Gastrocnemius medialis (tissue), 4 donors: ENCODE measurements around the gene LRMDA. TPM values are rescaled to one million over a fixed set of nuclear protein-coding genes. Genes with fewer than 3 reads are reported as not detected.

ENCODE experiments used
- ATAC-seq, 2 donors: fragments of 150-250 bp; one replicate each; pipeline ENCODE4 v1.9.1; 2016
- DNase-seq, 2 donors: peaks; one replicate each; pipeline ENCODE4 v3.0.0-alpha.2; 2019
- H3K27ac ChIP-seq, 4 donors: fragments of 200-600 bp; sonication (generic); 1 replicate in 1 of 4; 2 replicates in 3 of 4; pipeline ENCODE4 v1.5.1; 2016 to 2018; ENCODE audit warnings: mild to moderate bottlenecking in 2 of 4, moderate library complexity in 1 of 4
- H3K27me3 ChIP-seq, 3 donors: fragments of 200-600 bp; sonication (generic) in 2 of 3; 1 replicate in 1 of 3; 2 replicates in 2 of 3; pipeline versions ENCODE4 v1.5.1 to v1.6.0; 2016 to 2019; ENCODE audit warnings: mild to moderate bottlenecking in 1 of 3, moderate library complexity in 1 of 3
- H3K36me3 ChIP-seq, 2 donors: fragments of 200-600 bp; sonication (generic) in 1 of 2; one replicate each; pipeline ENCODE4 v1.5.1; 2017 to 2018
- H3K4me1 ChIP-seq, 2 donors: fragments of 200-600 bp; sonication (generic) in 1 of 2; one replicate each; pipeline ENCODE4 v1.5.1; 2016 to 2017; ENCODE audit warnings: mild to moderate bottlenecking in 2 of 2
- H3K4me3 ChIP-seq, 4 donors: fragments of 200-600 bp; sonication (generic) in 3 of 4; 1 replicate in 1 of 4; 2 replicates in 3 of 4; pipeline ENCODE4 v1.5.1; 2016 to 2019; ENCODE audit warnings: mild to moderate bottlenecking in 2 of 4
- H3K9me3 ChIP-seq, 3 donors: fragments of 200-600 bp; sonication (generic) in 2 of 3; 1 replicate in 1 of 3; 2 replicates in 2 of 3; pipeline ENCODE4 v1.5.1; 2016 to 2019
- CTCF ChIP-seq, 5 experiments: fragments of 450-650 bp in 3 of 5; fragments of 200-600 bp in 2 of 5; sonication (generic) in 2 of 5; IDR thresholded peaks in 4 of 5; conservative IDR thresholded peaks in 1 of 5; 1 replicate in 4 of 5; 2 replicates in 1 of 5; pipeline ENCODE4 v1.5.1; 2016 to 2019; ENCODE audit warnings: antibody characterized with exemption in 5 of 5, mild to moderate bottlenecking in 3 of 5, moderate library complexity in 3 of 5
- POLR2A ChIP-seq, 2 donors: fragments of 450-650 bp; IDR thresholded peaks; one replicate each; pipeline ENCODE4 v1.6.1; 2017; ENCODE audit warnings: antibody characterized with exemption in 2 of 2, mild to moderate bottlenecking in 2 of 2, moderate library complexity in 2 of 2
- in situ Hi-C, 4 donors: fragments of 200-750 bp; cut with MboI; loops; one replicate each; pipeline versions ENCODE4 v1.15.0 to v1.8.0; 2017; ENCODE audit warnings: low sequenced_read_pairs in 4 of 4
- intact Hi-C: fragments of 100-400 bp; cut with DNase I; formaldehyde crosslinking; loops from one replicate; pipeline ENCODE4 v1.15.1; 2023; ENCODE audit warnings: low total_unique reads
- total RNA-seq, 4 donors: library from RNA; depleted of rRNA; stranded (reverse); fragments of >200 nt; gene quantifications; one replicate each; pipeline versions ENCODE4 v1.1.0 to v1.2.3, GENCODE V29; 2016

The LRMDA gene
- total RNA-seq, 4 donors from 2014 or later, result 0.80 to 4.5 (median 1.4) TPM

GRCh38 chr10:76309741-76310587 is 878.5 kb downstream of the LRMDA start:
- intact Hi-C loops, result no loop called here
- Histone ChIP-seq H3K27ac (peak overlapping the region in 1 of 4 donors; percentile 1), H3K9me3 (no peaks in the 10 kb centered on the region), H3K27me3 (no peaks in the 10 kb centered on the region), H3K4me3 (no peak overlapping the region), H3K36me3 (no peaks in the 10 kb centered on the region), H3K4me1 (peaks cover 0 to 14% of the 10 kb centered on the region in 2 donors)
- in situ Hi-C loops, result loop anchor here in 1 of 4 donors (25.0 kb wide), 1 partner anchor 923 kb away; no protein-coding TSS in a partner anchor
- DNase-seq (no peak), ATAC-seq (no peak)
- TF ChIP-seq CTCF (IDR thresholded peaks at IDR 0.05 in 4 of 5, conservative IDR thresholded peaks at IDR 0.05 in 1 of 5) (no peak), POLR2A (IDR thresholded peaks at IDR 0.05) (no peak)

DNA sequence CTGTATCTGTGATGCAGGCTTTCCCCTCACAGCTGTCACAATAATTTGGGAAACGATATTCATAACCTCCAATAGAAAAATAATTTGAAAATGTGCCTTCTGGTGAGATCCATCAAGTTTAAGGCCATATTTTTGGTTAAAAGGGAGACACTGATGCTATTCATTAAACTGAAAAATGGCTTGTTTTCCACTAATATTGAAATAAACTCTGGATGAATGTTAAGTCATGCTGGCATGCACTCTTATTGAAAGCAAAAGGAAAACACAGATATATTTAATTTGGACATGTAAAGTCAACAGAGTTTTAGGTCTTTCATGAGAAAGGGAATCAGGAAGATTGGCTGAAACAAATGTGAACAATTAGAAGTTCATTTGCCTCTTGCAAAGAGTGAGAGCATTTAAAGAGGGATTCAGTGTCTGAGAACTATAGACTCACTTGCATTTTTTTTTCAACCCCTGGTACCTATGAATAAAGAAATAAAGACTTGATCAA is 879.2 kb downstream of the LRMDA start:
- Histone ChIP-seq H3K4me1 (peaks cover 0 to 14% of the 10 kb centered on the region in 2 donors), H3K27ac (peak overlapping the region in 1 of 4 donors; percentile 1), H3K9me3 (no peaks in the 10 kb centered on the region), H3K36me3 (no peaks in the 10 kb centered on the region), H3K27me3 (no peaks in the 10 kb centered on the region), H3K4me3 (no peak overlapping the region)
- TF ChIP-seq POLR2A (IDR thresholded peaks at IDR 0.05) (no peak), CTCF (IDR thresholded peaks at IDR 0.05 in 4 of 5, conservative IDR thresholded peaks at IDR 0.05 in 1 of 5) (no peak)
- in situ Hi-C loops, result loop anchor here in 1 of 4 donors (25.0 kb wide), 1 partner anchor 923 kb away; no protein-coding TSS in a partner anchor
- intact Hi-C loops, result no loop called here
- no peak for ATAC-seq
- no peak for DNase-seq

- no peak overlapping the region for H3K4me3 ChIP-seq
- intact Hi-C loops, result no loop called here
- peaks cover 0 to 14% of the 10 kb centered on the region in 2 donors for H3K4me1 ChIP-seq
- peak overlapping the region in 3 of 4 donors; percentile 34 to 44 (median 35) for H3K27ac ChIP-seq
- no peak for DNase-seq
- in situ Hi-C loops, result loop anchor here in 1 of 4 donors (25.0 kb wide), 1 partner anchor 925 kb away; no protein-coding TSS in a partner anchor
- peak in 2 of 5 experiments; percentile 23 to 42 for TF ChIP-seq CTCF (IDR thresholded peaks at IDR 0.05 in 4 of 5, conservative IDR thresholded peaks at IDR 0.05 in 1 of 5)
- TF ChIP-seq POLR2A (IDR thresholded peaks at IDR 0.05), result no peak
- no peaks in the 10 kb centered on the region for H3K27me3 ChIP-seq
- H3K9me3 ChIP-seq, result no peaks in the 10 kb centered on the region
- no peaks in the 10 kb centered on the region for H3K36me3 ChIP-seq
- ATAC-seq, result peak; percentile 61 to 65
Observed at GRCh38 chr10:76311752-76312636, 880.6 kb downstream of the LRMDA start.

DNA sequence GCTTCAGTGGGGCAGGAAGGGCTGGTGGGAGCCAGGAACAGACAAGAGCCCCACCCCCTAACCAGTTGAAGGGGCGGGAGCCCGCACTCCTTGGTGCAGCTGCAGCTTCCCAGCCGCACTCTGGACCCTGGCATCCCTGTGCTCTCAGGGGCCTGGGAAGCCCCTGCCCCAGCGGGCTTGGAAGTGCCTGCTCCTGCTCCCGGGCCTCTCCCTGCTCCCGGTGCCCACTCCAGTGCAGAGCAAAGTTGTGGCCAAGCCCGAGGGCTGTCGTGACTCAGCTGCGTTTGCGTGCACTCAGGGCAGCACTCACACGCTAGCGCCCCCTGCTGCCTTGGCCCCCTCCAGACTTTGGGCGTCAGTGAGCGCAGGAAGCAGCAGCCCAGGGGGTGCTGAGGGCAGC is 883.8 kb downstream of the LRMDA start:
- intact Hi-C loops, result no loop called here

More for the DNA sequence above, 883.8 kb downstream of the LRMDA start:
- H3K36me3 ChIP-seq, result no peaks in the 10 kb centered on the region
- H3K4me3 ChIP-seq, result no peak overlapping the region
- H3K4me1 ChIP-seq, result peaks cover 0 to 14% of the 10 kb centered on the region in 2 donors
- ATAC-seq, result no peak
- H3K27ac ChIP-seq, result no peak overlapping the region
- H3K9me3 ChIP-seq, result no peaks in the 10 kb centered on the region
- TF ChIP-seq POLR2A (IDR thresholded peaks at IDR 0.05), result no peak
- TF ChIP-seq CTCF (IDR thresholded peaks at IDR 0.05 in 4 of 5, conservative IDR thresholded peaks at IDR 0.05 in 1 of 5), result no peak
- peaks cover 0 to 3% (median 0%) of the 10 kb centered on the region in 3 donors for H3K27me3 ChIP-seq
- DNase-seq, result no peak
- in situ Hi-C loops, result loop anchor here in 1 of 4 donors (25.0 kb wide), 1 partner anchor 928 kb away; no protein-coding TSS in a partner anchor
